ENCODE data around the gene SAMD10.

The SAMD10 gene

DNA sequence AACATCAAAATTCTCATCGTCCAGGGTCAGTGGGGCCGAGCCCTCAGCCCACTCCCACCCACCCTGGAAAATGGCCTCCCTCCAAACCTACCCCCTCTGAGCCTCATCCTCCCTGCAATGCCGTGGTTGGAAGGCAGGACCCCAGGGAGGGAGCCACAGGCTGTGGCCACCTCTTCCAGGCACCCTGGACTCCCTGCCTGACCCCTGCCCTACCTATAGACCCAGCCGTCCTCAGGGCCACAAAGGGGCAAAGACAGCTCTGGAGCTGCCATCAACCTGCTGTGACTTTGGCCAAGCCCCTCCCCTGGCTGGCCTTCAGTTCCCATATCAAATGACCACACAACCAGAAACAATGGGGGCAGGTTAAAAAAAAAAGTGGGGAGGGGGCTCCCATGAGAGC is 21.0 kb downstream of the SAMD10 start:
- no peak overlapping the region for H3K4me3 ChIP-seq (ENCODE audit: low read depth, low read length)
- no peak for DNase-seq (ENCODE audit: low read depth)
- TF ChIP-seq, protein P1, sequence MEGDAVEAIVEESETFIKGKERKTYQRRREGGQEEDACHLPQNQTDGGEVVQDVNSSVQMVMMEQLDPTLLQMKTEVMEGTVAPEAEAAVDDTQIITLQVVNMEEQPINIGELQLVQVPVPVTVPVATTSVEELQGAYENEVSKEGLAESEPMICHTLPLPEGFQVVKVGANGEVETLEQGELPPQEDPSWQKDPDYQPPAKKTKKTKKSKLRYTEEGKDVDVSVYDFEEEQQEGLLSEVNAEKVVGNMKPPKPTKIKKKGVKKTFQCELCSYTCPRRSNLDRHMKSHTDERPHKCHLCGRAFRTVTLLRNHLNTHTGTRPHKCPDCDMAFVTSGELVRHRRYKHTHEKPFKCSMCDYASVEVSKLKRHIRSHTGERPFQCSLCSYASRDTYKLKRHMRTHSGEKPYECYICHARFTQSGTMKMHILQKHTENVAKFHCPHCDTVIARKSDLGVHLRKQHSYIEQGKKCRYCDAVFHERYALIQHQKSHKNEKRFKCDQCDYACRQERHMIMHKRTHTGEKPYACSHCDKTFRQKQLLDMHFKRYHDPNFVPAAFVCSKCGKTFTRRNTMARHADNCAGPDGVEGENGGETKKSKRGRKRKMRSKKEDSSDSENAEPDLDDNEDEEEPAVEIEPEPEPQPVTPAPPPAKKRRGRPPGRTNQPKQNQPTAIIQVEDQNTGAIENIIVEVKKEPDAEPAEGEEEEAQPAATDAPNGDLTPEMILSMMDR (IDR thresholded peaks at IDR 0.05; ENCODE audit: control insufficient read depth, extremely low read depth, insufficient read depth) = no peak

DNA sequence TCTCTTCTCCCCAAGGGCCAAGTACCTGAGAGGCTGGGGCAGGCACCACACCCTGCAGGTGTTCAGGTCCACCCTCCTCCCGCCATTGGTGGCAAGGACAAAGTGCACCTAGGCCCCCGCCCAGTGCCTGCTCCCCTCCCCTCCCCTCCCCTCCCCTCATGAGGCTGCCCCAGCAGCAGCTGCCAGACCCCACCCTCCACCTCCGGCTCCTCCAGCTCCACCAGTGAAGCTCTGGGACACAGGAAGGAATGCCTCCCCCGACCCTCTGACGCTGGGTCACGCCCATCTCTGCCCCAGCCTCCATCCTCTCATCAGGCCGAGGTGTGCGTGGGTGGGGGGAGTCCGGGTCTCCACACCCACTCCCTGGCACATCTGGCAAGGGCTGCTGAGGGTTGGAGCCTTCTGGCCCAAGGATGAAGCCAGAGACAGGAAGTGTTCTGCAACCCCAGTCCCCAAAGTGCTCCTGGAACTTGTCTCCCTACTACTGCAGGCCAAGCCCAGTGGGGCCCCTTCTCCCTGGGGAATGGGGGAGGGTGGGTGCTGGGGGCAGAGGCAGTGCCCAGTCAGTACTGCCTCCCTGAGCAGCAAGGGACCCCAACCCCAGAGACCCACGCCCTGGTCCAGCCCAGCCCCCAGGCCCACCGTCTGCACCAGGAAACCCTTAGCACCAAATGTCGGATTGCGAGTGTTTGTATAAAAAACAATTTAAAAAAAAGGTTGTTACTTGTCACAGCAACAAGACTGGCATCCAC is 21.6 kb downstream of the SAMD10 start:
- TF ChIP-seq, protein P1 (IDR thresholded peaks at IDR 0.05; ENCODE audit: control insufficient read depth, extremely low read depth, insufficient read depth) = no peak
- DNase-seq (ENCODE audit: low read depth) = no peak
- peak overlapping the region; percentile 90 for H3K4me3 ChIP-seq (ENCODE audit: low read depth, low read length)

DNA sequence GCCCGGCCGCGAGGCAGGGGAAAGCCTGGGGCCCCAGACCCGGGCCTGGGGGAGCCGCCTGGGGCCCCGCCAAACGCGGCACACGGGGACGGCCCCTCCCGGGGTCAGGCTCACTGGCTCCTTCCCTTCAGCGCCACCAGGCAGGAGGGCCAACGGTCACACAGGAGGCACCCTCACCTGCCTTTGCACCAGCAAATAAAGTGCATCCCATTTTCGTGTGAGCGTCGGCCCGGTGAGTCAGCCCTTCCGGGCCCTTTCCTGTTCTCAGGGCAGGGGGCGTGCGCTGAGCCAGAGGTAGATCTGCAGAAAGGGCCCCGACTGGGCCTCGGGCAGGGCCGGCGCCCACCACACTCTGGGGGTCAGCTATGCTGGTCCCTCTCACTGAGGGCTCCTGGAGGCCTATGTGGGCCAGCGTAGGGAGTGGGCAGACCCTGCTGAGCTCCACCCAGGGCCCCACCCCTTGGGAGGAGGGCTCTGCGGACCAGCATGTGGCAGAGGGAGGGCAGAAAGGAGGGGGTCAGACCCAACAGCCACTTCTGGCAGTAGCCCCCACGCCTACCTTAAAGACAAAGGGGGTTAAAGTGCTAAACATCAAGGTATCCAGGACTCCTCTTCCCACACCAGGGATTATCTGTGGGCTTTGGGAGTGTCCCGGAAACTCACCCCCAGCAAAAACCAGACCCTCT is 22.3 kb downstream of the SAMD10 start:
- no peak for DNase-seq (ENCODE audit: low read depth)
- TF ChIP-seq, protein P1 (IDR thresholded peaks at IDR 0.05; ENCODE audit: control insufficient read depth, extremely low read depth, insufficient read depth) = no peak
- H3K4me3 ChIP-seq (ENCODE audit: low read depth, low read length) = peak overlapping the region; percentile 90

DNA sequence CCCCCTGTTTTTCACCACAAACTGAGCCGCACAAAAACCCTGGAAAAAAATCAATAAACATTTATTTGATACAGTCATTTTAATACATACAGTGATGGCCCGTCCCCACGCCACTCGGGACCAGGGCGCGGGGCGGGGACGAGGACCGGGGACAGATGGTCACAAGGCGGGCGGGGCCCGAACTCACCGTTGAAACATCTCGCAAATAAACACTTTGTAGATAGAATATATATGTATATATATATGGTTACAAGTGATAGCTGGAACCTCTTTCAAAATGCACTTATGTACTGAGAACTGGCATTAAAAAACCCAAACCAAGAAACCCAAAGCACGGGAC is 22.8 kb downstream of the SAMD10 start:
- peak overlapping the region; percentile 90 for H3K4me3 ChIP-seq (ENCODE audit: low read depth, low read length)
- DNase-seq (ENCODE audit: low read depth) = no peak
- TF ChIP-seq, protein P1 (IDR thresholded peaks at IDR 0.05; ENCODE audit: control insufficient read depth, extremely low read depth, insufficient read depth) = no peak

DNA sequence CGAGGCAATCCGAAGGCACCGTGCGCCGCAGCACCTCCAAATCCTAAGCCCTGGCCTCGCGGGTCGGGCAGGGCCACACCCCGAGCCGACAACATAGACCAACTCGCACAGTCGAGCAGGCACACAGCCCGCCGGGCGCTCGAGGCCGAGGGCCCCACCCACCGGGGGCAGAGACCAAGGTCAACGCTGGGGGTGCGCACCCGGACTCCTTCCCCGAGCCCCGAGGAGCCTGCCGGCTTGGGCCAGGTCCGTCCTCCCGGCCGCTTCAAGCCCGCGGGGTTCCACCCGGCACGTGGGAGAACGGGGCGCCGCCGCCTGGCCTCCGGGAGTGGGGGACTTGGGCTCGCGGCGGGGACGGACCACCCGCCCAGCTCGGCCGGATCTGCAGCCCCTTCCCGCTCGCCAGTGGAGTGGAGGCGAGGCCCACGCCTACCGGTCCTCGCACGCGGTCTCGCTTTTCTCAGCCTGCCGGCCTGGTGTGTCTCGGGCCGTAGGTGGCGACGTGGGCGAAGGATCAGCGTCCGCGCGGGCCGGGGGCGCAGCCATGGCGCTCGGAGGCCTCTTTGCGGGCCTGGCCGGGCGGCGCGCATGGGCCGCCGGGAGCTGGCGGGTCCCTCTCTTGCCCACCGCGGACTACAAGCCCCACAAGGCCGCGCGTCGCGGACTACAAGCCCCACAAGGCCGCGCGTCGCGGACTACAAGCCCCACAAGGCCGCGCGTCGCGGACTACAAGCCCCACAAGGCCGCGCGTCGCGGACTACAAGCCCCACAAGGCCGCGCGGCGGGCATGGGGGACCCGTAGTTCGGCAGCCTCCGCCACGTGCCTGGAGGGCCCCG is 23.4 kb downstream of the SAMD10 start, which contains the start of gene UCKL1:
Gene UCKL1, minus strand, starts transcription at position 590 of the 837 bp plus-strand sequence. Its CDS starts 44 bp downstream, at position 546.
- peak within 1 kb of the TSS; percentile 90 for H3K4me3 ChIP-seq (ENCODE audit: low read depth, low read length)
- TF ChIP-seq, protein P1 (IDR thresholded peaks at IDR 0.05; ENCODE audit: control insufficient read depth, extremely low read depth, insufficient read depth) = no peak
- DNase-seq (ENCODE audit: low read depth) = peak; percentile 73

DNA sequence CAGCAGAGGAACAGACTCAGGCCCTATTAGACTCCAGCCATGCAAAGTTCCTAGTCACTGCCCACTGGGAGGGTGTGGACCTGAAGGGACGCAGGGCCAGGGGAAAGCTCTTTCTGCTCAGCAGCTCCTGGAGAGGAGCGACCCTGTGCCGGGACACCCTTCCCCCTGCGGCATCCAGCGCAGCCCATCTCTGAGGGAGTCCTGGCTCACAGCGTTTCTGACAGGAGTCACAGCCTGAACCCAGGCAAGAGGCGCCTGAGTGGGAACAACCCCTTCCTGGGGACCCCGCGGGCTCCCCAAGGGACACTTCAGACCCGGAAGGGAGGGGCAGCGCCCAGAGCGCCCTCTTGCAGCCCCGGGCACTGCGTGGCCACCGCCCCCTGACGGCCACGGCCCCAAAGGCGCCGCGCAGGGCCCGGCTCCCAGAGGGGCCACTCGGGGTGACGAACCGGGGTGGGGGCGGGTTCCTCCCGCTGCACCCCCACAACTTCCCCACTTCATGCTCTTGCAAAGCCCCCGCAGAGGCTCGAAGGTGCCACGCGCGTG is 24.1 kb downstream of the SAMD10 start:
- no peak for DNase-seq (ENCODE audit: low read depth)

More for the DNA sequence above, 24.1 kb downstream of the SAMD10 start:
- peak overlapping the region; percentile 90 for H3K4me3 ChIP-seq (ENCODE audit: low read depth, low read length)
- TF ChIP-seq, protein P1 (IDR thresholded peaks at IDR 0.05; ENCODE audit: control insufficient read depth, extremely low read depth, insufficient read depth) = peak; percentile 46

All from LNCaP clone FGC (cell line).